ENCODE data around the gene EFCAB11.

Gene EFCAB11

DNA sequence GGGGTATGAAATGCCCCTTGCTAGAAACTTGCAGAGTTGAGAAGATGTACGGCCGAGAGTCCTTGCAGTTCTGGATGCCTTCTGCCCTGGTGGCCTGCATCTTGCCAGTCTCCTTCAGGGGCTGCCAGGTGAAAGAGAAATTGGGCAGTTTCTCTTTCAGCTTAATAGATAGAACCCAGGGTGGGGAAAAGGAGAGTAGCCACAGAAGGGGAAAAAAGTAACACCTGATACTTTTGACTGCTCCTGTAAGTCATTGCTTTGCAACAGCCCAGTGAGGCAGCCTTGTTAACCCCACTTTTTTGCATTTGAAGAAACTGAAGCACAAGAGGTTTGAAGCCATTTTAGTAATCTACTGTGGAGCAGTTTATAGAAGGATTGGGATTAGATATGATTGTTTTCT lies 28.8 kb upstream of the EFCAB11 start:
- H3K4me3 ChIP-seq (replicated peaks; ENCODE audit: insufficient read depth, low read length): no peak overlapping the region
- no peak for DNase-seq (ENCODE audit: low read depth in 1 of 2, low spot score in 1 of 2)
- H3K27me3 ChIP-seq (ENCODE audit: insufficient read depth, poor library complexity, severe bottlenecking): no peaks in the 10 kb centered on the region
- no peak overlapping the region for H3K27ac ChIP-seq (replicated peaks)
- TF ChIP-seq GABPA (IDR thresholded peaks at IDR 0.05; ENCODE audit: low read depth) (no peak), POLR2AphosphoS5 (IDR thresholded peaks at IDR 0.05; ENCODE audit: low read depth) (no peak), SPI1 (IDR thresholded peaks at IDR 0.05; ENCODE audit: borderline replicate concordance, low read depth) (no peak)
- TF ChIP-seq, protein P1, sequence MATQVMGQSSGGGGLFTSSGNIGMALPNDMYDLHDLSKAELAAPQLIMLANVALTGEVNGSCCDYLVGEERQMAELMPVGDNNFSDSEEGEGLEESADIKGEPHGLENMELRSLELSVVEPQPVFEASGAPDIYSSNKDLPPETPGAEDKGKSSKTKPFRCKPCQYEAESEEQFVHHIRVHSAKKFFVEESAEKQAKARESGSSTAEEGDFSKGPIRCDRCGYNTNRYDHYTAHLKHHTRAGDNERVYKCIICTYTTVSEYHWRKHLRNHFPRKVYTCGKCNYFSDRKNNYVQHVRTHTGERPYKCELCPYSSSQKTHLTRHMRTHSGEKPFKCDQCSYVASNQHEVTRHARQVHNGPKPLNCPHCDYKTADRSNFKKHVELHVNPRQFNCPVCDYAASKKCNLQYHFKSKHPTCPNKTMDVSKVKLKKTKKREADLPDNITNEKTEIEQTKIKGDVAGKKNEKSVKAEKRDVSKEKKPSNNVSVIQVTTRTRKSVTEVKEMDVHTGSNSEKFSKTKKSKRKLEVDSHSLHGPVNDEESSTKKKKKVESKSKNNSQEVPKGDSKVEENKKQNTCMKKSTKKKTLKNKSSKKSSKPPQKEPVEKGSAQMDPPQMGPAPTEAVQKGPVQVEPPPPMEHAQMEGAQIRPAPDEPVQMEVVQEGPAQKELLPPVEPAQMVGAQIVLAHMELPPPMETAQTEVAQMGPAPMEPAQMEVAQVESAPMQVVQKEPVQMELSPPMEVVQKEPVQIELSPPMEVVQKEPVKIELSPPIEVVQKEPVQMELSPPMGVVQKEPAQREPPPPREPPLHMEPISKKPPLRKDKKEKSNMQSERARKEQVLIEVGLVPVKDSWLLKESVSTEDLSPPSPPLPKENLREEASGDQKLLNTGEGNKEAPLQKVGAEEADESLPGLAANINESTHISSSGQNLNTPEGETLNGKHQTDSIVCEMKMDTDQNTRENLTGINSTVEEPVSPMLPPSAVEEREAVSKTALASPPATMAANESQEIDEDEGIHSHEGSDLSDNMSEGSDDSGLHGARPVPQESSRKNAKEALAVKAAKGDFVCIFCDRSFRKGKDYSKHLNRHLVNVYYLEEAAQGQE (IDR thresholded peaks at IDR 0.05; ENCODE audit: insufficient replicate concordance, low read depth): no peak
- TF ChIP-seq, protein P2, sequence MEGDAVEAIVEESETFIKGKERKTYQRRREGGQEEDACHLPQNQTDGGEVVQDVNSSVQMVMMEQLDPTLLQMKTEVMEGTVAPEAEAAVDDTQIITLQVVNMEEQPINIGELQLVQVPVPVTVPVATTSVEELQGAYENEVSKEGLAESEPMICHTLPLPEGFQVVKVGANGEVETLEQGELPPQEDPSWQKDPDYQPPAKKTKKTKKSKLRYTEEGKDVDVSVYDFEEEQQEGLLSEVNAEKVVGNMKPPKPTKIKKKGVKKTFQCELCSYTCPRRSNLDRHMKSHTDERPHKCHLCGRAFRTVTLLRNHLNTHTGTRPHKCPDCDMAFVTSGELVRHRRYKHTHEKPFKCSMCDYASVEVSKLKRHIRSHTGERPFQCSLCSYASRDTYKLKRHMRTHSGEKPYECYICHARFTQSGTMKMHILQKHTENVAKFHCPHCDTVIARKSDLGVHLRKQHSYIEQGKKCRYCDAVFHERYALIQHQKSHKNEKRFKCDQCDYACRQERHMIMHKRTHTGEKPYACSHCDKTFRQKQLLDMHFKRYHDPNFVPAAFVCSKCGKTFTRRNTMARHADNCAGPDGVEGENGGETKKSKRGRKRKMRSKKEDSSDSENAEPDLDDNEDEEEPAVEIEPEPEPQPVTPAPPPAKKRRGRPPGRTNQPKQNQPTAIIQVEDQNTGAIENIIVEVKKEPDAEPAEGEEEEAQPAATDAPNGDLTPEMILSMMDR (IDR thresholded peaks at IDR 0.05; ENCODE audit: insufficient read depth, low read length): no peak

DNA sequence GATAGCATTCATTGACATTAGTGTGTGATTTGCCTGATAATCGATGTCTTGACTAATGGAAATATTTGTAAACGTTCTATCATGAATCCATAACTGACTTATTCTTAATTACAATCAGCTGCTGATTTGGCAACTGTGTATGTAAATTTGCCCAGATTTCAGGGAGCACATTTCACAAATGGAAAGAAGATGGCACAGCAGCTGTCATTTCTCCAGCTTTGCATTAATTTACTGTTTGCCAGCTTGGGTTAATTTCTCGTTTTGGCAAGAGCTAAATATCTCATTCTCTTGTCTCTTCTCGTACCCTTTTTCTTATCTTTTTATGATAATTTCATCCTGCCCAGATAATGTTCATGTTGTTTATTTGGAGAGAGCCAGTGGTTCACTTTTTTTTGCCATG lies 24.1 kb upstream of the EFCAB11 start:
- TF ChIP-seq, protein P2 (IDR thresholded peaks at IDR 0.05; ENCODE audit: insufficient read depth, low read length): no peak
- TF ChIP-seq, protein P1 (IDR thresholded peaks at IDR 0.05; ENCODE audit: insufficient replicate concordance, low read depth): no peak
- no peak for TF ChIP-seq SPI1 (IDR thresholded peaks at IDR 0.05; ENCODE audit: borderline replicate concordance, low read depth)
- no peak for TF ChIP-seq GABPA (IDR thresholded peaks at IDR 0.05; ENCODE audit: low read depth)
- TF ChIP-seq POLR2AphosphoS5 (IDR thresholded peaks at IDR 0.05; ENCODE audit: low read depth): no peak
- no peak overlapping the region for H3K4me3 ChIP-seq (replicated peaks; ENCODE audit: insufficient read depth, low read length)
- no peak for DNase-seq (ENCODE audit: low read depth in 1 of 2, low spot score in 1 of 2)

DNA sequence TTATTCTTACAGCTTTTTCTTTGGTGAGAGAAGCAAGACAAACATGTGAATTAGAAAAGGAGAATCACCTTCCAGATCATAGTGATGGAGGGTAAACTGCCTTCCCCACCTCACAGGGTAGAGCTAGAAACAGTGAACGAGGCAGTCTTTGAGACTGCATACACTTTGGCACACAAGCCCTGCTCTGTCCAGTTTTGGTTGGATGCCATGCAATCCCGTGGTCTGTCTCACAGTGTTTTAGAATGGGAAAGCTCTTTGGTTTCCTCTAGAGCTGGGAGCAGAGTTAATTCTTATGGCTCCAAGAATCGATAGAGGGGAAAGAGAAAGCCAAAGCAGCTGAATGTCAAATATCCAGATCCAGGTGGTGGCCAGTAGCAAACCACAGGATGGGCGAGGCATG lies 23.1 kb upstream of the EFCAB11 start:
- Histone ChIP-seq H3K27me3 (ENCODE audit: insufficient read depth, poor library complexity, severe bottlenecking) (no peaks in the 10 kb centered on the region), H3K4me3 (replicated peaks; ENCODE audit: insufficient read depth, low read length) (no peak overlapping the region), H3K27ac (replicated peaks) (no peak overlapping the region)
- TF ChIP-seq POLR2AphosphoS5 (IDR thresholded peaks at IDR 0.05; ENCODE audit: low read depth) (no peak), SPI1 (IDR thresholded peaks at IDR 0.05; ENCODE audit: borderline replicate concordance, low read depth) (no peak), GABPA (IDR thresholded peaks at IDR 0.05; ENCODE audit: low read depth) (no peak)
- TF ChIP-seq, protein P1 (IDR thresholded peaks at IDR 0.05; ENCODE audit: insufficient replicate concordance, low read depth): no peak
- TF ChIP-seq, protein P2 (IDR thresholded peaks at IDR 0.05; ENCODE audit: insufficient read depth, low read length): no peak
- no peak for DNase-seq (ENCODE audit: low read depth in 1 of 2, low spot score in 1 of 2)

More for the DNA sequence above, 24.1 kb upstream of the EFCAB11 start:
- no peaks in the 10 kb centered on the region for H3K27me3 ChIP-seq (ENCODE audit: insufficient read depth, poor library complexity, severe bottlenecking)
- no peak overlapping the region for H3K27ac ChIP-seq (replicated peaks)
